GM18505 (cell line): Measurements from ENCODE around the gene ACSL1.
"Not testable (repeated sequence)": the region's sequence is repeated elsewhere in the genome, so short reads cannot be mapped to it uniquely, and the experiment has no call there.

Experiments used
- ATAC-seq: cut with Tn5 transposase; IDR thresholded peaks from one replicate; pipeline ENCODE4 v1.9.1; 2021; ENCODE audit not compliant: unreplicated experiment
- POLR2A ChIP-seq: IDR thresholded peaks from 4 replicates; pipeline ENCODE4 v1.6.1; 2011; ENCODE audit warnings: borderline replicate concordance; ENCODE audit not compliant: insufficient read depth, insufficient read length; ENCODE audit errors: extremely low read depth

Gene ACSL1

DNA sequence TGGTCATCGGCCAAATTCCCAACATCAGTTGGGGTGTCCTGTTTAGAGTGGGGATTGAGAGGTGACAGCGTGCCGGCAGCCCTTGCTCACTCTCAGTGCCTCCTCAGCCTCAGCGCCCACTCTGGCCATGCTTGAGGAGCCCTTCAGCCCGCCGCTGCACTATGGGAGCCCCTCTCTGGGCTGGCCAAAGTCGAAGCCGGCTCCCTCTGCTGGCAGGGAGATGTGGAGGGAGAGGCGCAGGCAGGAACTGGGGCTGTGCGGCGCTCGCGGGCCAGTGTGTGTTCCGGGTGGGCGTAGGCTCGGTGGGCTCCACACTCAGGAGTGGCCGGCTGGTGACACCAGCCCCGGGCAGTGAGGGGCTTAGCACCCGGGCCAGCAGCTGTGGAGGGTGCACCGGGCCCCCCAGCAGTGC is 84.8 kb downstream of the ACSL1 start:
- TF ChIP-seq POLR2A = no peak
- no peak for ATAC-seq

DNA sequence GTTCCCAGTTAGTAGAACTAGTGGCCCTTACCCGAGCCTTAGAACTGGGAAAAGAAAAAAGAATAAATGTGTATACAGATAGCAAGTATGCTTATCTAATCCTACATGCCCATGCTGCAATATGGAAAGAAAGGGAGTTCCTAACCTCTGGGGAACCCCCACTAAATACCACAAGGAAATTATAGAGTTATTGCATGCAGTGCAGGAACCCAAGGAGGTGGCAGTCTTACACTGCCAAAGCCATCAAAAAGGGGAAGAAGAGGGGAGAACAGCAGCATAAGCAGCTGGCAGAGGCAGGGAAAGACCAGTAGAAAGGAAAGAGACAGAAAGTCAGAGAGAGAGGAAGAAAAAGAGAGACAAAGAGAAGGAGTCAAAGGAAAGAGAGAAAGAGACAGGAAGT is 86.2 kb downstream of the ACSL1 start:
- not testable (repeated sequence) for ATAC-seq

GRCh38 chr4:184734758-184735157 is 91.0 kb downstream of the ACSL1 start:
- TF ChIP-seq POLR2A = no peak
- no peak for ATAC-seq

DNA sequence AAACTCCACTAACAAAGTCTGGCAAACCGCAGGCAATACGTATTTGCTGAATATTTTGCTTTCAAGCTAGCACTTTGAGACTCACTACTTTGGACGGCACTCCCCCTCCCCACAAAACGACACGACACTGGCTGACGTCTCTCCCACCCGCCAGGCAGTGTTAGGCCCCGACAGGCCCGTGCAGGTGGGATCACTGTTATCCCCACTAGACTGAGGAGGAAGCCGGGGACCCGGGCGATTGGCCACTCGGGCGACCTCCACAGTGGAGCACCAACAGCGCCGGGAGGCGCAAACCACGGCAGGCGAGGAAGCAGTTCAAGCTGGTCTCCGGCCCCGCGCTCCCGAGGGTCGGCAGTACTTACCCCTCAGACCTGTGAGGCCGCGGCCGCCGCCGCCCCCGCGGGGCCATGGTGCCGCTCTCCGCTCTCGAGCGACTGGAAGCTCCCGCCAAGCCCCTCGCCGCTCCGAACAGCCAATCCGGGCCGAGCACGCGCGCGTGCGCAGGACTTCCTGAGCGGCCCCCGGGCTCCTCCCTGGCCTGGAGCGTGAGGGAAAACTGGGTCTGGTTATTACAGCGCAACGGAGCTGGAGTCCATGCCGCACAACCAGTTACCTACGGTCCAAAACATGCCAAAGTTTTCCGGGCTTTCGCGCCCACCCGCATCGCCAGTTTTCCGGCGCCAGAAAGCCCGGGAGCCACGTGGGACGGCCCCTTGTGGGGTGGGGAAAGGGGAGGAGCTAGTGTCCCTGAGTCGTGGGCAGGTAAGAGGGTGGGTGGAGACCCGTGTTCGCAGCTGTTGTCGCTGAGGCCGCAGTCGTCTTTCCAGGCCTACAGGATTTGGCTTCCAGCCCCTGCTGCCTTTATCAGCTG is 91.9 kb downstream of the ACSL1 start, which contains the start of gene CENPU:
CENPU (minus strand) TSS at position 443 of the 871 bp plus-strand sequence; CDS start at position 409, 34 bp downstream.
- TF ChIP-seq POLR2A = peak; percentile 81
- ATAC-seq = peak; percentile 94

DNA sequence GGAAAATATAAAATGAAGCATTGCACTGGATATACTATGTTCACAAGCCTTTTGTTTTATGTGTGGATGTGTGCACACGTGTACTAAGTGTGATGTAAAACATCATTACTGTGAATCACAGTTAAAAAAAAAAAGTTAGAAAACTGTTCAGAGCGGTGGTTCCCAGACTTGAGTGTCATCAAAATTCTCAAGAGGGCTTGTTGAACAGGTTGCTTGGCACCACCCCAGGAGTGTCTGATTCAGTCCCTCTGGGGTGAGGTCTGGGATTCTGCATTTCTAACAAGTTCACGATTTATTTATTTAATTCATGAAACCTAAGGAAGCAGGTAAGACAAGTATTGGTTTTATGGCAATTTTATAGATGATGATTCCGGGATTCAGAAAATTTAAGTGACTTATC is 93.6 kb downstream of the ACSL1 start:
- ATAC-seq = no peak

GRCh38 chr4:184731056-184731455 is 94.7 kb downstream of the ACSL1 start:
- no peak for ATAC-seq
- TF ChIP-seq POLR2A = no peak

More for the DNA sequence above, 93.6 kb downstream of the ACSL1 start:
- no peak for TF ChIP-seq POLR2A

DNA sequence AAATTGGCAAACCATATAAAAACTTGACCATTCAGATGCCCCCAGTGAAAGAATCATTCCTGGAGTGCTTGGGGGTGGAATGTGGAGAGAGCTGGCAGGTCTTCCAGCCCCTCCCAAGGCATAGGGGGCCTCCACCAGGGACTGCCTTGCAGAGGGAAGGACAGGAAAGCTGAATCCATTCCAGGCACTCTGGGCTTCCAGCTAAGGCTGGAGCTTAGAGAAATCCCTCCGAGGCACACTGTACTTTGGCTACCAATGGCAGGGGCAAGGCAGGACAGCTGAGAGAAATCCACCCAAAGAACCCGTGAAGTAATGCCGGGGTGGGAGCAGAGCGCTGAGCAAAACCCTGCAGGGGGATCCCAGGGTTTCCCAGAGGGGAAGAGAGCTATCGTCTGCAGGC is 95.8 kb downstream of the ACSL1 start:
- no peak for TF ChIP-seq POLR2A
- no peak for ATAC-seq

DNA sequence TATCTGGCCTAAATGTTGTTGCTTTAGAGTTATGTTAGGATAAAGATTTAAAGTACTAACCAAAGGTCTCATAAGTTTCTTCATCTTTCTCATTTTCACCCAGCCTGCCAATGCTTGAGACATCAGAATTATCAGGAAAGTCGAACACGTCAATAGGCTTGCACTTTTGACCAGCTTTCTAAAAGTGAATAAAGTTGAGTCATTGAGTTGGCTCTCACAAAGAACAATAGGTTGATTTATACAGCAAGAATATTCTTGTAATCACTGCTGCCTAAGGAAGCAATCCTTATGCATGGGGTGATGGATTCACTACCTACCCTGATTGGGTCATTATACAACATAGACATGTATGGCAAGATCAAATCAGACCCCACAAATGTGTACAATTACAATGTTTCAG is 96.9 kb downstream of the ACSL1 start:
- no peak for ATAC-seq
- TF ChIP-seq POLR2A = no peak

DNA sequence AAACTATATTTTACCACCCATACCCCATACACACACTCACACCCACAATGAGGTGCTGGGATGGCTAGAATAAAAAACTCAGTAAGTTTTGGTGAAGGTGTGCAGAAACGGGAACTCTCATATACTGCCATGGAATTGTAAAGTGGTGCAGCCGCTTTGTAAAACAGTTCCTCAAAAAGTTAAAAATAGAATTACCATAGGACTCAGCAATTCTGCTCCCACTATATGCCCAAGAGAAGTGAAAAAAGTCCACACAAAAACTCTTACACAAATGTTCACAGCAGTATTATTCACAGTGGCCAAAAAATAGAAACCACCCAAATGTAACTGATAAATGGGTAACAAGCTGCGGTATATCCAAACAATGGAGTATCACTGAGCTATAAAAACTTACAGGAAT is 98.3 kb downstream of the ACSL1 start:
- ATAC-seq = no peak
- no peak for TF ChIP-seq POLR2A

- ATAC-seq = no peak
- TF ChIP-seq POLR2A = no peak
These were observed 103.0 kb downstream of the ACSL1 start for GRCh38 chr4:184722798-184723197.

GRCh38 chr4:184721254-184721653 is 104.5 kb downstream of the ACSL1 start:
- no peak for ATAC-seq
- TF ChIP-seq POLR2A = no peak

DNA sequence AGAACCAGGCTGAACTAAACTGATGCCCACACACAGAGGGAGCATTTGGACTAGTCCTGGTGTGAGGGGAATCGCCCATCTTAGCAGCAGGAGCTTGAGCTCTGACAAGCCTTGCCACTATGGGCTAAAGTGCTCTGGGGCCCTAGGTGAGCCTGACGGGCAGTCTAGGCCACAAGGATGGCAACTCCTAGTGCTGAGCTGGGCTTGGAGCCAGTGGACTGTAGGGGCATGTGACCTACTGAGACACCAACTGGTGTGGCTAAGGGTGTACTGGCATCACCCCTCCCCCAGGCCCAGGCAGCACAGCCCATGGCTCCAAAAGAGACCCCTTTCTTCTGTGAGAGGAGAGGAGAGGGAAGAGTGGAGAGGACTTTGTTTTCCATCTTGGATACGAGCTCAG is 106.4 kb downstream of the ACSL1 start:
- no peak for ATAC-seq
- TF ChIP-seq POLR2A = no peak

GRCh38 chr4:184715526-184715925 is 110.2 kb downstream of the ACSL1 start:
- TF ChIP-seq POLR2A = no peak
- ATAC-seq = no peak

DNA sequence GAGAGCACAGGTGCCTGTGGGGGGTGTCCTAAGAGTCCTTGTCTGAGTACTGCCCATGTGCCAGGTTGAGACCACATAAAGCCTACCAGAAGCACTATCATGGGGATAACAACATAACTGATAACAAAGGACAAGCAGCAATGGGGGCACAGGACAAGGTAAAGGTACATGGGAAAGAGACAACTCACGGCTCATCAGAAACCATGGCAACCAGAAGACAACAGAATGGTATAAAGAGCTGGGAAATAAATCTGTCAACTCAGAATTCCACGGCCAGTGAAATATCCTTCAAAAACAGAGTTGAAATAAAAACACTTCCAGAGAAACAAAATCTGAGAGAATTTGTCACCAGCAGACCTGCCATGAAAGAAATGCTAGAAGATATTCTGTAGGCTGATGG is 111.9 kb downstream of the ACSL1 start:
- ATAC-seq = no peak
- no peak for TF ChIP-seq POLR2A

DNA sequence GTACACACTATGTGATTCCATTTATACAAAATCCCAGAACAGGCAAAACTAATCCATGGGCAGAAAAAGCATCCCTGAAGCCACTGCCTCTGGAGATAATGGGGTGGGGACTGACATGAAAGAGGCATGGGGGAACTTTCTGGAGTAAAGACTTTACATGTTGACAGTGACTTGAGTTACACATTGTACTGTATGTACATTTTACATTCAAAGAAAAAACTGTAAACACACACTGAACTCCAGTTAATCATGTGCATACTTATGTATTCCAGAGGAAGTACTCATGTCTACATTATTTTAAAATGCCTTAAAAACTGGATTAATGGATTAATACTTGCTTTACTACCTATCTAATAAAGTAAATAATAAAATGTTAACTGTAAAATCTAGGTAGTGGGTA is 113.4 kb downstream of the ACSL1 start:
- no peak for ATAC-seq
- TF ChIP-seq POLR2A = no peak

DNA sequence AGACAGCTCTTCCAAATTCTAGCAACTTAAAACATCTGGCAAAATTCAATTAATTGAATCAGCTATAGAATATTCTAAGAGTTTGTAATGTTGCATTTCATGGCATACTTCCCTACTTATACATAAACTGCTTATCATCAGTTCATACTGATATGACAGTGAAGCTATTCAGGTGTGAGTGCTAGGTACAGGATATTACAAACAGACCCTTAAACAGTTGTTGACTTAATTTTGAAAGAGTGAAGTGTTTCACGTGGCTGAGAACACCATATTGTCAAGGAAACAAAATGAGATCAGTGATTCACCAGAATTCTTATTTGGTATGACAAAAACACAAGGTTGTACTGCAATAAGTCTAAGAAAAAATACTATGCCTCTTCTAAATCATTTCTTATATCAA is 119.3 kb downstream of the ACSL1 start:
- ATAC-seq = no peak
- TF ChIP-seq POLR2A = no peak

GRCh38 chr4:184705692-184706091 is 120.1 kb downstream of the ACSL1 start:
- ATAC-seq = no peak
- TF ChIP-seq POLR2A = no peak
